ENCODE measurements around the gene SEMA4C. TPM values are rescaled to one million over a fixed set of nuclear protein-coding genes. Genes with fewer than 3 reads are reported as not detected.

Gene SEMA4C
- total RNA-seq, 1 experiment from 2014 or later, result 40.2 TPM

GRCh38 chr2:96875498-96876268 lies 5.8 kb upstream of the SEMA4C start:
- Histone ChIP-seq H3K9me3 (ENCODE audit: control insufficient read depth, insufficient read depth, low read depth, low read length) (no peaks in the 10 kb centered on the region), H3K36me3 (ENCODE audit: control insufficient read depth, insufficient read depth, low read length) (no peaks in the 10 kb centered on the region), H3K4me3 (ENCODE audit: low read depth in 2 of 2, low read length in 2 of 2) (no peak overlapping the region), H3K27ac (ENCODE audit: low read length) (no peak overlapping the region), H3K27me3 (ENCODE audit: control insufficient read depth, insufficient read depth, low read length) (no peaks in the 10 kb centered on the region), H3K4me1 (ENCODE audit: control insufficient read depth, insufficient read depth, low read length) (peaks cover 12% of the 10 kb centered on the region; the same call in 1 of the 2 replicates)
- in situ Hi-C loops (cut with HindIII; ENCODE audit: low pct_unique_long_range_greater_than_20kb, low sequenced_read_pairs), result no loop called here
- DNase-seq (ENCODE audit: low read depth, low spot score), result no peak
- CTCF ChIA-PET, result interaction anchor here (1.0 kb wide), 1 partner anchor 78 kb away, joined by 3 read pairs; no protein-coding TSS in a partner anchor
- POLR2A ChIA-PET, result no interaction called here
- TF ChIP-seq TCF7L2 (IDR thresholded peaks at IDR 0.05; ENCODE audit: low read depth, low read length) (no peak), CTCF (IDR thresholded peaks at IDR 0.05) (no peak), POLR2AphosphoS5 (IDR thresholded peaks at IDR 0.05; ENCODE audit: low read depth, low read length) (no peak), REST (IDR thresholded peaks at IDR 0.05; ENCODE audit: insufficient read depth in 1 of 2, low read depth in 2 of 2, low read length in 1 of 2) (no peak), SIN3A (IDR thresholded peaks at IDR 0.05; ENCODE audit: borderline replicate concordance, insufficient read depth, low read depth, low read length) (no peak)
- BruUV-seq (replicated peaks), result no TSS peak
- peak; percentile 31 for ATAC-seq
- intact Hi-C loops (cut with micrococcal nuclease; ENCODE audit: unreplicated experiment), result no loop called here

GRCh38 chr2:96874198-96874831 lies 4.4 kb upstream of the SEMA4C start:
- H3K27ac ChIP-seq (ENCODE audit: low read length), result no peak overlapping the region
- H3K36me3 ChIP-seq (ENCODE audit: control insufficient read depth, insufficient read depth, low read length), result no peaks in the 10 kb centered on the region; the same call in 1 of the 2 replicates
- POLR2A ChIA-PET, result no interaction called here
- TF ChIP-seq POLR2AphosphoS5 (IDR thresholded peaks at IDR 0.05; ENCODE audit: low read depth, low read length) (no peak), TCF7L2 (IDR thresholded peaks at IDR 0.05; ENCODE audit: low read depth, low read length) (no peak), SIN3A (IDR thresholded peaks at IDR 0.05; ENCODE audit: borderline replicate concordance, insufficient read depth, low read depth, low read length) (no peak), CTCF (IDR thresholded peaks at IDR 0.05) (no peak), REST (IDR thresholded peaks at IDR 0.05; ENCODE audit: insufficient read depth in 1 of 2, low read depth in 2 of 2, low read length in 1 of 2) (no peak)
- ATAC-seq (no peak), DNase-seq (ENCODE audit: low read depth, low spot score) (no peak)
- no peak overlapping the region for H3K4me3 ChIP-seq (ENCODE audit: low read depth in 2 of 2, low read length in 2 of 2)
- no TSS peak for BruUV-seq (replicated peaks)
- no peaks in the 10 kb centered on the region for H3K9me3 ChIP-seq (ENCODE audit: control insufficient read depth, insufficient read depth, low read depth, low read length)
- intact Hi-C loops (cut with micrococcal nuclease; ENCODE audit: unreplicated experiment), result no loop called here
- CTCF ChIA-PET, result interaction anchor here (1.2 kb wide), 1 partner anchor 76 kb away, joined by 3 read pairs; no protein-coding TSS in a partner anchor
- in situ Hi-C loops (cut with HindIII; ENCODE audit: low pct_unique_long_range_greater_than_20kb, low sequenced_read_pairs), result no loop called here
- peaks cover 17% of the 10 kb centered on the region; the same call in 1 of the 2 replicates for H3K4me1 ChIP-seq (ENCODE audit: control insufficient read depth, insufficient read depth, low read length)
- no peaks in the 10 kb centered on the region for H3K27me3 ChIP-seq (ENCODE audit: control insufficient read depth, insufficient read depth, low read length)
